ENCODE results near the gene VAV2.

DNA sequence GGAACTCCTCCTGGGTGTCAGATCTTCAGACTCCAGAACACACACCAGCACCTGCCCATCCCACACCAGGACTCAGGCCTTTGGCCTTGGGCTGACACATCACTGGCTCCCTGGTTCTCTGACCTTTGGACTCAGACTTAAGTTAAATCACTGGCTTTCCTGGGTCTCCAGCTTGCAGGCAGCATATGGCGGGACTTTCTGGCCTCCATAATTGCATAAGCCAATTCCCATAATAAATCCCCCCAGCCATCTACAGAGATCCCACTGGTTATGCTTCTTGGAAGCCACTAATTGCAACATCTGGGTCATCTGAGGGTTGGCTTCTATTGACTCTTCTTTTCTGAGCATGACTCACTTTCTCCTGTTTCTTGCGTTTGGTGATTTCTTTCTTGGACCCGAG lies 173.7 kb downstream of the VAV2 start:
- TF ChIP-seq, protein P1, sequence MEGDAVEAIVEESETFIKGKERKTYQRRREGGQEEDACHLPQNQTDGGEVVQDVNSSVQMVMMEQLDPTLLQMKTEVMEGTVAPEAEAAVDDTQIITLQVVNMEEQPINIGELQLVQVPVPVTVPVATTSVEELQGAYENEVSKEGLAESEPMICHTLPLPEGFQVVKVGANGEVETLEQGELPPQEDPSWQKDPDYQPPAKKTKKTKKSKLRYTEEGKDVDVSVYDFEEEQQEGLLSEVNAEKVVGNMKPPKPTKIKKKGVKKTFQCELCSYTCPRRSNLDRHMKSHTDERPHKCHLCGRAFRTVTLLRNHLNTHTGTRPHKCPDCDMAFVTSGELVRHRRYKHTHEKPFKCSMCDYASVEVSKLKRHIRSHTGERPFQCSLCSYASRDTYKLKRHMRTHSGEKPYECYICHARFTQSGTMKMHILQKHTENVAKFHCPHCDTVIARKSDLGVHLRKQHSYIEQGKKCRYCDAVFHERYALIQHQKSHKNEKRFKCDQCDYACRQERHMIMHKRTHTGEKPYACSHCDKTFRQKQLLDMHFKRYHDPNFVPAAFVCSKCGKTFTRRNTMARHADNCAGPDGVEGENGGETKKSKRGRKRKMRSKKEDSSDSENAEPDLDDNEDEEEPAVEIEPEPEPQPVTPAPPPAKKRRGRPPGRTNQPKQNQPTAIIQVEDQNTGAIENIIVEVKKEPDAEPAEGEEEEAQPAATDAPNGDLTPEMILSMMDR (IDR thresholded peaks at IDR 0.05): no peak
- TF ChIP-seq EP300 (IDR thresholded peaks at IDR 0.05) (no peak), POLR2A (IDR thresholded peaks at IDR 0.05) (no peak)

Measured in tibial nerve (tissue), 4 donors.